HCT116 (cell line): Measurements from ENCODE around the gene KRT85.

Experiments used
- CEBPB ChIP-seq: IDR thresholded peaks from 2 replicates; pipeline ENCODE4 v1.6.1; 2012; ENCODE audit warnings: low read depth
- EZH2phosphoT487 ChIP-seq: fragments of 200-600 bp; IDR thresholded peaks from 2 replicates; pipeline ENCODE4 v1.6.1; 2018; ENCODE audit warnings: antibody characterized with exemption, borderline replicate concordance
- POLR2A ChIP-seq: IDR thresholded peaks from 2 replicates; pipeline ENCODE4 v1.7.0; 2011; ENCODE audit warnings: borderline replicate concordance; ENCODE audit not compliant: insufficient read depth, insufficient read length; ENCODE audit errors: extremely low read depth
- RAD21 ChIP-seq: IDR thresholded peaks from 2 replicates; pipeline ENCODE4 v1.6.1; 2012; ENCODE audit warnings: low read depth, mild to moderate bottlenecking
- TF ChIP-seq, protein P1 (sequence below), 3 experiments: fragments of 200-600 bp in 1 of 3; sonication (generic) in 1 of 3; IDR thresholded peaks in 2 of 3; conservative IDR thresholded peaks in 1 of 3; 2 replicates each; pipeline ENCODE4 v1.5.1; 2012 to 2017; ENCODE audit warnings: low read depth in 2 of 3, low read length in 2 of 3, antibody characterized with exemption in 1 of 3, borderline replicate concordance in 1 of 3, control low read depth in 1 of 3, mild to moderate bottlenecking in 1 of 3, mixed read lengths in 1 of 3, mixed run types in 1 of 3, moderate library complexity in 1 of 3; ENCODE audit not compliant: insufficient read depth in 1 of 3

DNA sequence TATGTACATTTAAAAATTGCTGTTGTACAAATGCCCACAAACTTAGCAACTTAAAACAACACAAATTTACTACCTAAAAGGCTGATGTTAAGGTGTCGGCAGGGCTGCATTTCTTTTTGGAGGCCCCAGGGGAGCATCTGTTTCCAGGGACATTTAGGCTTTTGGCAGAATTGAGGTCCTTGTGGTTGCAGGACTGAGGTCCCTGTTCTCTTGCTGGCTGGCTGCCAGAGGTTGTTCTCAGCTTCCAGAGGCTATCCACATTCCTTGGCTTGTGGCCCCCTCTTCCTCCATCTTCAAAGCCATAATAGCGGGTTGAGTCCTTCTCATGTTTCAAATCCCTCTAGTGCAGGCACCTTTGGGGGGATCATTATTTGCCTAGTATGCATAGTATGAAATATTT, 23.7 kb downstream of the KRT85 start:
- TF ChIP-seq EZH2phosphoT487 (no peak), RAD21 (no peak), CEBPB (no peak), POLR2A (no peak)
- TF ChIP-seq, protein P1, sequence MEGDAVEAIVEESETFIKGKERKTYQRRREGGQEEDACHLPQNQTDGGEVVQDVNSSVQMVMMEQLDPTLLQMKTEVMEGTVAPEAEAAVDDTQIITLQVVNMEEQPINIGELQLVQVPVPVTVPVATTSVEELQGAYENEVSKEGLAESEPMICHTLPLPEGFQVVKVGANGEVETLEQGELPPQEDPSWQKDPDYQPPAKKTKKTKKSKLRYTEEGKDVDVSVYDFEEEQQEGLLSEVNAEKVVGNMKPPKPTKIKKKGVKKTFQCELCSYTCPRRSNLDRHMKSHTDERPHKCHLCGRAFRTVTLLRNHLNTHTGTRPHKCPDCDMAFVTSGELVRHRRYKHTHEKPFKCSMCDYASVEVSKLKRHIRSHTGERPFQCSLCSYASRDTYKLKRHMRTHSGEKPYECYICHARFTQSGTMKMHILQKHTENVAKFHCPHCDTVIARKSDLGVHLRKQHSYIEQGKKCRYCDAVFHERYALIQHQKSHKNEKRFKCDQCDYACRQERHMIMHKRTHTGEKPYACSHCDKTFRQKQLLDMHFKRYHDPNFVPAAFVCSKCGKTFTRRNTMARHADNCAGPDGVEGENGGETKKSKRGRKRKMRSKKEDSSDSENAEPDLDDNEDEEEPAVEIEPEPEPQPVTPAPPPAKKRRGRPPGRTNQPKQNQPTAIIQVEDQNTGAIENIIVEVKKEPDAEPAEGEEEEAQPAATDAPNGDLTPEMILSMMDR (IDR thresholded peaks at IDR 0.05 in 2 of 3, conservative IDR thresholded peaks at IDR 0.05 in 1 of 3; ENCODE audit: borderline replicate concordance in 1 of 3, insufficient read depth in 1 of 3, low read depth in 2 of 3, low read length in 2 of 3): no peak
